Fibroblast of lung (primary cell): Measurements from ENCODE around the gene NEK8.

ENCODE experiments used
- CTCF ChIP-seq, 2 donors: IDR thresholded peaks in 1 of 2; conservative IDR thresholded peaks in 1 of 2; 1 replicate in 1 of 2; 2 replicates in 1 of 2; pipeline ENCODE4 v1.5.1; 2011 to 2012; ENCODE audit warnings: low read length in 2 of 2, control low read depth in 1 of 2, inconsistent platforms in 1 of 2, low read depth in 1 of 2, mild to moderate bottlenecking in 1 of 2
- EZH2 ChIP-seq: IDR thresholded peaks from 2 replicates; pipeline ENCODE4 v1.5.1; 2012; ENCODE audit warnings: low read length, control low read depth, mild to moderate bottlenecking; ENCODE audit errors: missing control alignments

- TF ChIP-seq CTCF (conservative IDR thresholded peaks at IDR 0.05 in 1 of 2, IDR thresholded peaks at IDR 0.05 in 1 of 2; ENCODE audit: low read depth in 1 of 2, low read length in 2 of 2) (no peak), EZH2 (no peak)
Observed at GRCh38 chr17:28722417-28723158, 6.0 kb upstream of the NEK8 start.
